ENCODE data around the gene GNAZ.

GRCh38 chr22:23106906-23107367 lies 36.6 kb downstream of the GNAZ start:
- TF ChIP-seq CTCF (IDR thresholded peaks at IDR 0.05) (no peak), POLR2A (IDR thresholded peaks at IDR 0.05) (no peak)

Measured in esophagus squamous epithelium (tissue), 4 donors.